Sigmoid colon (tissue), 3 donors: ENCODE results near the gene TLR6.

Experiments
- CTCF ChIP-seq, 4 experiments: fragments of 450-650 bp in 3 of 4; fragments of 200-600 bp in 1 of 4; IDR thresholded peaks; one replicate each; pipeline ENCODE4 v1.5.1; 2016 to 2019; ENCODE audit warnings: antibody characterized with exemption in 4 of 4, mild to moderate bottlenecking in 3 of 4, moderate library complexity in 2 of 4
- POLR2A ChIP-seq, 2 donors: fragments of 450-650 bp; IDR thresholded peaks; one replicate each; pipeline ENCODE4 v1.6.1; 2016; ENCODE audit warnings: antibody characterized with exemption in 2 of 2, mild to moderate bottlenecking in 2 of 2, moderate library complexity in 2 of 2

DNA sequence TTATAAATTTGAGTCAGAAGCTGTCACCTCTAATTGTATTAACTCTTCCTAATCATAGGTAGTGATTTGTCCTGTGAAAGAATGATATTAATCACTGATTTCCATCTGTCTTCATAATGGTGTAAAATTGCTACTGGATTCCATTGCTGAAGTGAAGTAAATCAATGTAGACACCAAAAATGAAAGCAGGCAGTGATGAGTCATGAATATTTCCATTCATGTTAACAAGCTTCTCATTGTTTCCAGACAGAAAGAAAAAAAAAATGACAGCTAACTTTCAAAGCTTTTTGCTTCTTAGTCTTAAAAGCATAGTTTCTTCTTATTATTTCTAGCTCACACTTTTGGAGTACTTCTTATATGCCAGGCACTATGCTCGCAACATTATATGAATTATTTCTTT is 32.5 kb upstream of the TLR6 start:
- TF ChIP-seq CTCF (IDR thresholded peaks at IDR 0.05) (no peak), POLR2A (IDR thresholded peaks at IDR 0.05) (no peak)
